HG03025 (cell line): Measurements from ENCODE around the gene DEFB114.

Source experiments
- ATAC-seq: cut with Tn5 transposase; IDR thresholded peaks from one replicate; pipeline ENCODE4 v1.9.1; 2021; ENCODE audit warnings: mild to moderate bottlenecking, moderate library complexity; ENCODE audit not compliant: unreplicated experiment, low FRiP score

Gene DEFB114

DNA sequence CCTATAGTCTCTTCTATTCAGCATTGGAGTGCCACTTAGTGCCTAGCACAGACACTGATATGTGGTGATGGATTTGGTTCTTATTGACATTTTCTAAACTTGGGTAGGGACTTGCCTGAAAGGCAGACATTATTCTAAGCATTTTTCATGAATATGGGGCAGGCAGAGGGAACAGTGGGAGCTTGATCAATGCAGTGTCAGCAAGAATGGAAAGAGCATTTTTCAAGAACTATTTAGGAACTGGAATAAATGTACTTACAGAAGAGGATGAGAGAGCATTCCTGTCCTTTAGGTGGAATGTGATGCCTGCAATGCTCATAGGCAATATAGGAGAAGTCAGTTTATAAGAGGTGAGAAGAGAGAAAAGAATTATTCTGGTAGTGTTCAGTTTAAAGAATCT lies 26.2 kb downstream of the DEFB114 start:
- ATAC-seq, result no peak

DNA sequence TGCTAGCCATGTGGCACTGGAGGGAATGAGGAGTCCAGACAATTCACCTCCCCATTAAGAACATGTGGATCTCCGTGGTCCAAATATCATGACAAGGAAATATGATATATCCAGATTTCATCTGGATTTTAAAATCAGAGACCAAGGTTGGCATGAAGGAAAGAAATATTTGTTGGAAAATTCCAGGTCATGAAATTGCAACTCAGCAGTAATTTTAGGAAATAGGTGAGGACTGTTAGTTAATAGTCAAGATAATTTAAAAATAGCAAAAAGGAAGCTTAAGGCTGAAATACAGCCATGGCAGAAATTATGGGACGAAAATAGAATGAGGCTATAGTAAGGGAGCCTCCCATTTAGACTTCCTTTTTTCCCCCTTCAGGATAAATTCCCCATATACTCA lies 26.9 kb downstream of the DEFB114 start:
- ATAC-seq, result no peak

DNA sequence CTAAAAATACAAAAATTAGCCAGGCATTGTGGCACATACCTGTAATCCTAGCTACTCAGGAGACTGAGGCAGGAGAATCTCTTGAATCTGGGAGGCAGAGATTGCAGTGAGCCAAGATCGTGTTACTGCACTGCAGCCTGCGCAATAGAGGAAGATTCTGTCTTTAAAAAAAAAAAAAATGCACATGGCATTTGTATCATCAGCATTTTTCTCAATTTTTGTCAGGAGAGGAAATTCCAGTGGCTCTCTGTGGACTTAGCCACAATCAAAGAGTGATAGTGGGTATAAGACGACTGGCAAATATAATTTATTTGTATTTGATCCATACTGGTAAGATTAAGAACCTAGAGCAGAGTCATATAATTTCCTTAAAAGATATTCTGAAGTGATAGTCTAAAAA lies 28.6 kb downstream of the DEFB114 start:
- ATAC-seq, result no peak

DNA sequence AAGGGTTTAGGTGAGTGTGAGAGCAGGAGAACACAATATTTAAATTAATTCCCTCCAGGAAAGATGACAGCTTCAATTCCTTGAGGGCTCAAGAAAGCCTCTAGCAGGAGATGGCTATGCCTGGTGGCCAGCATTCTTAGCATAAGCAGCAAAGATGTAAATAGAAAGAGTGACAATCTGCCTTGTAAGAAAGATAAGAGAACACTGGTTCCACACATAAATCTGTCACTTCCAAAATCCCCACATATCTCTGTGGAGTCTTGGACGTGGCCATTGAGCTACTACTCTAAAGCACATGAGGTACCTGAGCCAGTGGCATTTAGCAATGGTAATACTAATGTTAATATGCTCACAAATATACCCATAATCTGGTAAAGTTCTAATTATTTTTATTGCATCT lies 29.2 kb downstream of the DEFB114 start:
- no peak for ATAC-seq

DNA sequence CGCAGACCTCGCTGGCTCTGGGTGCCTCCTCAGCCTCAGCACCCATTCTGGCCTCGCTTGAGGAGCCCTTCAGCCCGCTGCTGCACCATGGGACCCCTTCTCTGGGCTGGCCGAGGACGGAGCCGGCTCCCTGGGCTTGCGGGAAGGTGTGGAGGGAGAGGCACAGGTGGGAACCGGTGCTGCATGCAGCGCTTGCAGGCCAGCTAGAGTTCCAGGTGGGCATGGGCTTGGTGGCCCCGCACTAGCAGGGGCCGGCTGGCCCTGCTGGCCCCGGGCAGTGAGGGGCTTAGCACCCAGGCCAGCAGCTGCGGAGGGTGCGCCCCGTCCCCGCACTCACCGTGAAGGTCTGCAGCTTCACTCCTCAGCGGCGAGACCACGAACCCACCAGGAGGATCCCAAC lies 30.4 kb downstream of the DEFB114 start:
- no peak for ATAC-seq

DNA sequence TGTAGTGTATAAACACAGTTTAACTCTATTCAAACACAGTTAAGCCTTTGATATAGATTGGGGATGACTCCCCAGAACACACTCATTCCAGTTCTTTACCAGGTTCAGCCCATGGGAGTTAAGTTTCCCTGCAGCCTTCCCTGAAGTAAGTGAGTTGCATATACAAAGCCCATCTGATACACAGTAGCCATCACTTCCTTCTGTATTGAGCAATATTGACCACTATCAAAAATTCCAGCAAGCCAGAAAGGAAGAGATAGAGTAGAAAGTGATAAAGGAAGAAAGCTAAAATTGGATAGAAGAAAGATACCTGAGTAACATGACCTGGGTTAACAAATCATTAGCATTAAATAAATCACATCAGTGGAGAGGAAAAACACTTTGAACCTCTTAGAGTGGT lies 34.6 kb downstream of the DEFB114 start:
- ATAC-seq, result no peak

DNA sequence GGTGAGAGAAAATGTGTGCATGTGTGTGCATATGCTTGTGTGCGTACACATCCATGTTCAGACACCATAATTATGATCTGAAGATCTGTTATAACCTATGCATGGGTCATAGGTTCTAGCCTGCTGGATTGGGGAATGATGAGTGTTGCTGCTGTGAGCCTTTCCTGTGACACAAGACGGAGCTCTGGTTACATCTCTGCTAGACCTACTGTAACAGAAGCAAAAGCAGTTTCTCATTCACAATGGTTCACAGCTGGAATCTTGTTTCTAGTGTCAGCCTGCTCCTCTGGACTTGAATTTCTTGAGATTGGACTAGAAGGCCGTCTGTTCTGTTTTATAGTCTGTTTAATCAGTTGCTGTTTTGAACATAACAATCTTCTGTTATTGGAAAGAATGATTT lies 40.1 kb downstream of the DEFB114 start:
- ATAC-seq, result no peak

DNA sequence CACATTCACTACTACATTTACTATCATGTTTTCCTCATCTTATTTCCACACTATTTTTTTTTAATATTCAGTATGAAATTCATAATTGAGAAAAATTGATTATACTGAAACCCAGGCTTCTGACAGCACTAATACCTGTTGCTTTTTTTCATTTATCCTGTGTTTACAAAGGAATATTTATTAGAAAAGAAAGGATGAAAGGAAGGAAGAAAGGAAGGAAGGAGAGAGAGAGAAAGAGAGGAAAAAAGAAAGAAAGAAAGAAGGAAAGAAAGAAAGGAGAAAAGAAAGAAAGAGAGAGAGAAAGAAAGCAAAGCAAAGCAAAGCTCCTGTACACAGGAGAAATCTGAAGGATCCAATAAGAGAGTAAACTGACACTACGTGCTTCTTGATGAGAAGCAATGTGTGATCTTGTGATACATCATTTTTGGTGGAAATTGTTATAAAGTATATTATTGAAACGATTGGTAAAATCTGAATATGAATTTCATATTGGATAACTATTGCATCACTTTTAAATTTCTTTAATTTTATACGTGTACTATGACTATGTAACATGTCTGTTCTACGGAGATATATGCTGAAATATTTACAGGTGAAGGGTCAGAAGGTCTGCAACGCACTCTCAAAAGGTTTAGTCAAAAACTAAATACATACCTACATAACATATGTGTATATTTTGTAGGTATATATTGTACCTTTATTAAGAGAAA lies 43.9 kb downstream of the DEFB114 start:
- no peak for ATAC-seq

DNA sequence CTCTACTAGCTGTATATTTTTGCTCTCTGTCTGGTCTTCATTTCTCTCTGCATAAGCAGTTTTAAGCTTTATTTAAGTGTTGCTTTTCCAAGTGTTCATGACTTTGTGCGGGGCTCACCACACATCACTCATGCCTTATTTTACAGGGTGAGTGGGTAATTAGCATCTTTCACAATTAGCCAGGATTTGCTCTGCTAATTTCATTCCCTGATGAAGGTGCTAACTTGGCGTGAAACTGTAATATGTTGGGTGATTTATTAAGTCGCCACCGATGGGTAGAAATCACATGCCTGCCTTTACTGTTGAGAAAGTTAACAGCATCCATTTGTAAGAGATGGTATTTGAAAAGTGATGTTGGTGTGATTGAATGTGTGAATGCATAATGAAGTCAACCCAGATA lies 44.7 kb downstream of the DEFB114 start:
- no peak for ATAC-seq

DNA sequence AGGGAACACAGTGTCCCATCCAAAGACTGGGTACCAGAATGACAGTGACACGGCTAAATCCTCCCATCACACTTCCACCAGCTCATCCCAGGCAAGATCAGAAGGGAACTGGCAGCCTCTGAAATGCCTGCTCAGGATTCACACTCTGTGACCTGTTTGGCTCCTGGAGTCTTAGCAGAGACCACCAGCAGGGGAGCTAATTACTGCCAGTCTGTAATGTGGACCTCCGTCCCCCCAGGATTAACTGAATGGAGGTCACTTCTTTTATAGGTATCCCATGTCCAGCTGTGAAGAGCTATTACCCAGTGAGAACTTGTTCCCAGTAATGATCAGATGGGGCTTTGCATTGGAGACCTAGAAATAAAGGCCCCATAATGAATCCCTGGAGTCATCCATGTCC lies 45.2 kb downstream of the DEFB114 start:
- ATAC-seq, result no peak

DNA sequence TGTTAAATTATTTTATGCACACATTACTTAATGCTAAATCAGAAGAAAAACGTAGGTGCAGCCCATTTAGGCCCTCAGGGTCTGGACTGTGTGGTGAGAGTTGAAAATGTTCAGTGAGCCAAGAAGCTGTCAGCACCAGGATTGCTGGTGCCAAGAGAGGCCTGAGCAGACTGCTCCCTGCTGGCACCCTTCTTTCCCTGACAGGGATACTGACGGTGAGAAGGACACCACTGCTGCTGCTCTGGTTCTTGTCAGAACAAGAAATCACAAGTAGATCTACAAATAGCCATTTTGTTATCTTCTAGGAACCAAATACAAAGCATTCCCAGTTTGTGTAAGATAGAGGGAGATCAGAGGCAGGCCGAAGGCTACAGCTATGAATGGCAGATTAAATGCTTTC lies 48.9 kb downstream of the DEFB114 start:
- ATAC-seq, result no peak

DNA sequence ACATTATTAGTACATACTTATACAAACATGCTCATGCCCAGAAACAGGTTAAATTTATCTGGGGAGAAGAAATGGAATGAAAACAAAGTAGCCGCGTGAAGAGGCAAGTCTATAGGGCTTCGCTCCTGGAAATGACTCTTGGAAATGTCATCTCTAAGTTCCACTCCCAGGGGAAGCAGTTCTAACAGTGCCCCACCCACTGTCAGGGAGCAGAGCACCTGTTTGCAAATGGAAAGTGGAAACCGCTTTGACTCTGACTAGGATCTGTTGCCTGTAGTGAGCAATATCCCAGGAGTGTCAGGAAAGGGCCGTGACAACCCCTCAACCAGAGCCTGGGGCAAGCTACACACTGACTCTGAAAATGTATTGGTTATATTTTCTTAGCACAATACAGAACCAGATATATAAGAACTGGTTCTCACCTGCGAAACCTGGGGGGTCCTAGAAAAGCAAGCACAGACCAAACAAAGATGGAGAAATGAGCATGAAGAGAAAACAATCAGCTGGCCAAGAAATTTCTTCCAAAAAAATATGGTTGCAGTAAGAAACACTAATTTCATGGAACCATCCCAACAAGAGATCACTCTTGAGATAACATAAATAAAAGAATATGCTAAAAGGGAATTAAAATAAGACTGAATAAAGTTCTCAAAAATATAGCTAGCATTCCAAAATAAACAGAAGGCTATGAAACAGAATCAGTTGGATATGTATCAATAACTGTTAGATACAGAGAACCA lies 50.2 kb downstream of the DEFB114 start:
- no peak for ATAC-seq

DNA sequence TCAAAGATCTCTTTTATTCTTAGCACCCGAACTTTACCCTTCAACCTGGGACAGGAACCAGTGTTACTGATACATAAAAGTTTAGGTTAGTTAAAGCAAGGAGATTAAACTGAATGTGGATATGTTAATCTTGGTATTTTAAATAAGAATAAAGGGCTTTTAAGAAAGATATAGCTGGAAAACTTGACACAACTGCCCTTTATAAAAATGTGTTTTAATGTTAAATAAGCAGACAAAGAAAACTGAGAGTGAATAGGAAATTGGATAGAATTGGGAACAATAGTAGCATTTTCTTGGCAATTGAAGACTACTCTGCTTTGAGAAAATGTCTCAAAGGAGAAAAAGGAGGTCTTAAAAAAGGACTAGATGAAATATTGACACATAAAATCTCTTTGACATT lies 51.8 kb downstream of the DEFB114 start:
- ATAC-seq, result no peak

DNA sequence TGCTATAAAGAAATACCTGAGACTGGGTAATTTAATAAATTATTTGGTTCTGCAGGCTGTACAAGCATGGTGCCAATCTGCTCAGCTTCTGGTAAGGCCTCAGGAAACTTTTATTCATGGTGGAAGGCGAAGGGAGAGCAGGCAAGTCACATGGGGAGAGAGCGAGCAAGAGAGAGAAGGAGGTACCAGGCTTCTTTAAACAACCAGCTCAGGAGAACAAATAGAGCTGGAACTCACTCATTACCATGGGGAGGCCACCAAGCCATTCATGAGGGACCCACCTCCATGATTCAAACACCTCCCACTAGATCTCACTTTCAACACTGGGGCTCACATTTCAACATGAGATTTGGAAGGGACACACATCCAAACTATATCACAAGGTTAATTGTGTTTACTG lies 52.7 kb downstream of the DEFB114 start:
- ATAC-seq, result no peak
